ENCODE measurements around the gene ITGAE.

GRCh38 chr17:3761918-3762380 lies 39.0 kb downstream of the ITGAE start:
- TF ChIP-seq CTCF (IDR thresholded peaks at IDR 0.05) (no peak), POLR2A (IDR thresholded peaks at IDR 0.05) (no peak)

Measured in sigmoid colon (tissue), 3 donors.